CD4-positive, alpha-beta memory T cell (primary cell): ENCODE measurements around the gene TM4SF20. TPM values are rescaled to one million over a fixed set of nuclear protein-coding genes. Genes with fewer than 3 reads are reported as not detected.

Experiments used
- CTCF ChIA-PET: fragments of 350-600 bp; sonication (Branson Sonifier 250); formaldehyde crosslinking; loops from one replicate; lab custom pipeline; 2021; ENCODE audit warnings: inconsistent platforms; ENCODE audit not compliant: partially characterized antibody; lab: Charles Lee
- POLR2A ChIA-PET: fragments of 350-600 bp; sonication (Branson Sonifier 250); formaldehyde crosslinking; loops from one replicate; lab custom pipeline; 2021; ENCODE audit not compliant: partially characterized antibody; lab: Charles Lee
- DNase-seq, 5 donors: peaks; one replicate each; pipeline versions ENCODE4 v3.0.0 to v3.0.0-alpha.2; 2020 to 2022; ENCODE audit warnings: mixed read lengths in 1 of 5
- H3K27ac ChIP-seq: one replicate; pipeline ENCODE4 v1.7.0; 2013; ENCODE audit warnings: low read depth, low read length
- H3K27me3 ChIP-seq: 2 replicates; pipeline ENCODE4 v1.7.0; 2013; ENCODE audit warnings: mild to moderate bottlenecking, low read length, moderate library complexity; ENCODE audit not compliant: insufficient read depth
- H3K36me3 ChIP-seq: 2 replicates; pipeline ENCODE4 v1.7.0; 2013; ENCODE audit warnings: mild to moderate bottlenecking, low read length, moderate library complexity; ENCODE audit not compliant: insufficient read depth
- H3K4me1 ChIP-seq: 2 replicates; pipeline ENCODE4 v1.7.0; 2013; ENCODE audit warnings: mild to moderate bottlenecking, low read length, moderate library complexity; ENCODE audit not compliant: insufficient read depth
- H3K4me3 ChIP-seq, 2 donors: one replicate each; pipeline ENCODE4 v1.7.0; 2013; ENCODE audit warnings: low read length in 2 of 2, mild to moderate bottlenecking in 1 of 2
- H3K9me3 ChIP-seq, 2 donors: one replicate each; pipeline ENCODE4 v1.7.0; 2013; ENCODE audit warnings: low read length in 2 of 2, control low read depth in 1 of 2; ENCODE audit not compliant: control insufficient read depth in 1 of 2
- H3K27ac Mint-ChIP-seq, 7 donors: one replicate each; pipeline ENCODE4 v1.8.0; 2020 to 2021; ENCODE audit warnings: mixed read lengths in 7 of 7, mild to moderate bottlenecking in 6 of 7, inconsistent platforms in 3 of 7, moderate library complexity in 3 of 7
- H3K27me3 Mint-ChIP-seq, 2 donors: one replicate each; pipeline ENCODE4 v1.8.0; 2020 to 2021; ENCODE audit warnings: mixed read lengths in 2 of 2
- H3K36me3 Mint-ChIP-seq, 2 donors: one replicate each; pipeline ENCODE4 v1.8.0; 2020 to 2021; ENCODE audit warnings: mixed read lengths in 2 of 2, inconsistent platforms in 1 of 2, mild to moderate bottlenecking in 1 of 2
- H3K4me1 Mint-ChIP-seq, 4 donors: one replicate each; pipeline ENCODE4 v1.8.0; 2020 to 2021; ENCODE audit warnings: mixed read lengths in 4 of 4, mild to moderate bottlenecking in 1 of 4
- H3K4me3 Mint-ChIP-seq, 8 donors: one replicate each; pipeline ENCODE4 v1.8.0; 2020 to 2021; ENCODE audit warnings: mixed read lengths in 8 of 8, mild to moderate bottlenecking in 7 of 8, moderate library complexity in 6 of 8, inconsistent platforms in 3 of 8
- H3K9me3 Mint-ChIP-seq, 8 donors: one replicate each; pipeline ENCODE4 v1.8.0; 2020 to 2021; ENCODE audit warnings: mixed read lengths in 8 of 8, mild to moderate bottlenecking in 5 of 8, inconsistent platforms in 3 of 8, moderate library complexity in 1 of 8
- intact Hi-C: fragments of 100-400 bp; cut with micrococcal nuclease; formaldehyde crosslinking; loops from one replicate; pipeline ENCODE4 v1.15.1; 2023
- polyA plus RNA-seq, 2 donors: library from polyadenylated mRNA; unstranded; fragments of 300-500 nt; fragmentation: Illumina TruSeq; gene quantifications; one replicate each; pipeline ENCODE4 v1.2.3, GENCODE V29; 2021
- total RNA-seq, 2 experiments: library from RNA; stranded (reverse); gene quantifications; one replicate each; pipeline ENCODE4 v1.2.3, GENCODE V29; 2021

The TM4SF20 gene
- total and polyA plus RNA-seq, 4 experiments from 2014 or later, result not detected

GRCh38 chr2:227414846-227415245, 35.7 kb upstream of the TM4SF20 start:
- no peaks in the 10 kb centered on the region for H3K27me3 Mint-ChIP-seq
- ChIA-PET CTCF (no interaction called here), POLR2A (no interaction called here)
- H3K4me1 Mint-ChIP-seq, result peaks cover 17 to 23% (median 20%) of the 10 kb centered on the region in 4 donors
- Histone ChIP-seq H3K36me3 (no peaks in the 10 kb centered on the region), H3K27ac (no peak overlapping the region), H3K27me3 (no peaks in the 10 kb centered on the region), H3K4me3 (no peak overlapping the region), H3K4me1 (peaks cover 9% of the 10 kb centered on the region), H3K9me3 (no peaks in the 10 kb centered on the region)
- no peaks in the 10 kb centered on the region for H3K9me3 Mint-ChIP-seq
- intact Hi-C loops, result no loop called here
- no peaks in the 10 kb centered on the region for H3K36me3 Mint-ChIP-seq
- H3K27ac Mint-ChIP-seq, result peak overlapping the region in 1 of 7 donors; percentile 19
- peak overlapping the region in 1 of 8 donors; percentile 26 for H3K4me3 Mint-ChIP-seq
- no peak for DNase-seq

GRCh38 chr2:227413371-227413770, 34.3 kb upstream of the TM4SF20 start:
- Histone ChIP-seq H3K4me1 (peaks cover 9% of the 10 kb centered on the region), H3K27me3 (no peaks in the 10 kb centered on the region), H3K9me3 (no peaks in the 10 kb centered on the region), H3K27ac (no peak overlapping the region), H3K4me3 (no peak overlapping the region), H3K36me3 (no peaks in the 10 kb centered on the region)
- DNase-seq, result no peak
- no peaks in the 10 kb centered on the region for H3K27me3 Mint-ChIP-seq
- no peaks in the 10 kb centered on the region for H3K36me3 Mint-ChIP-seq
- ChIA-PET POLR2A (no interaction called here), CTCF (interaction anchor here (1.1 kb wide), 1 partner anchor 62 kb away, joined by 3 read pairs; no protein-coding TSS in a partner anchor)
- peaks cover 17 to 23% (median 20%) of the 10 kb centered on the region in 4 donors for H3K4me1 Mint-ChIP-seq
- peak overlapping the region in 1 of 8 donors; percentile 4 for H3K4me3 Mint-ChIP-seq
- no peaks in the 10 kb centered on the region for H3K9me3 Mint-ChIP-seq
- intact Hi-C loops, result no loop called here
- H3K27ac Mint-ChIP-seq, result no peak overlapping the region

GRCh38 chr2:227412877-227413276, 33.8 kb upstream of the TM4SF20 start:
- no peak overlapping the region for H3K27ac ChIP-seq
- intact Hi-C loops, result no loop called here
- H3K9me3 ChIP-seq, result no peaks in the 10 kb centered on the region
- H3K27me3 Mint-ChIP-seq, result no peaks in the 10 kb centered on the region
- no peak overlapping the region for H3K4me3 ChIP-seq
- H3K36me3 ChIP-seq, result no peaks in the 10 kb centered on the region
- H3K4me3 Mint-ChIP-seq, result no peak overlapping the region
- H3K27ac Mint-ChIP-seq, result peak overlapping the region in 1 of 7 donors; percentile 18
- no peaks in the 10 kb centered on the region for H3K9me3 Mint-ChIP-seq
- H3K4me1 Mint-ChIP-seq, result peaks cover 17 to 23% (median 20%) of the 10 kb centered on the region in 4 donors
- no peaks in the 10 kb centered on the region for H3K27me3 ChIP-seq
- CTCF ChIA-PET, result interaction anchor here (1.1 kb wide), 1 partner anchor 62 kb away, joined by 3 read pairs; no protein-coding TSS in a partner anchor
- H3K4me1 ChIP-seq, result peaks cover 9% of the 10 kb centered on the region
- POLR2A ChIA-PET, result no interaction called here
- no peaks in the 10 kb centered on the region for H3K36me3 Mint-ChIP-seq
- DNase-seq, result no peak

- H3K27me3 Mint-ChIP-seq, result no peaks in the 10 kb centered on the region
- no peak overlapping the region for H3K27ac ChIP-seq
- no peaks in the 10 kb centered on the region for H3K27me3 ChIP-seq
- H3K4me3 ChIP-seq, result no peak overlapping the region
- H3K4me1 ChIP-seq, result peaks cover 9% of the 10 kb centered on the region
- no peak for DNase-seq
- H3K27ac Mint-ChIP-seq, result peak overlapping the region in 3 of 7 donors; percentile 43 to 66 (median 48)
- no peaks in the 10 kb centered on the region for H3K9me3 ChIP-seq
- intact Hi-C loops, result no loop called here
- ChIA-PET CTCF (no interaction called here), POLR2A (no interaction called here)
- H3K36me3 ChIP-seq, result no peaks in the 10 kb centered on the region
- no peaks in the 10 kb centered on the region for H3K36me3 Mint-ChIP-seq
- no peaks in the 10 kb centered on the region for H3K9me3 Mint-ChIP-seq
- peak overlapping the region in 1 of 8 donors; percentile 29 for H3K4me3 Mint-ChIP-seq
- H3K4me1 Mint-ChIP-seq, result peaks cover 17 to 23% (median 20%) of the 10 kb centered on the region in 4 donors
Measured at GRCh38 chr2:227411990-227412350, 32.9 kb upstream of the TM4SF20 start.

- Mint-ChIP-seq H3K27ac (peak overlapping the region in 5 of 7 donors; percentile 24 to 70 (median 48)), H3K27me3 (no peaks in the 10 kb centered on the region), H3K4me3 (peak overlapping the region in 2 of 8 donors; percentile 35 to 44), H3K36me3 (no peaks in the 10 kb centered on the region), H3K4me1 (peaks cover 18 to 23% (median 20%) of the 10 kb centered on the region in 4 donors), H3K9me3 (no peaks in the 10 kb centered on the region)
- Histone ChIP-seq H3K4me3 (no peak overlapping the region), H3K36me3 (no peaks in the 10 kb centered on the region), H3K4me1 (peaks cover 9% of the 10 kb centered on the region), H3K9me3 (no peaks in the 10 kb centered on the region), H3K27ac (no peak overlapping the region), H3K27me3 (no peaks in the 10 kb centered on the region)
- peak in 4 of 5 donors; percentile 2 to 49 (median 20) for DNase-seq
- ChIA-PET CTCF (no interaction called here), POLR2A (no interaction called here)
- intact Hi-C loops, result no loop called here
Measured at GRCh38 chr2:227411320-227411989, 32.3 kb upstream of the TM4SF20 start.

- H3K4me1 ChIP-seq, result peaks cover 15% of the 10 kb centered on the region
- no peak overlapping the region for H3K4me3 ChIP-seq
- H3K27me3 ChIP-seq, result no peaks in the 10 kb centered on the region
- ChIA-PET CTCF (interaction anchor here (1.3 kb wide), 1 partner anchor 10 kb away, joined by 6 read pairs; no protein-coding TSS in a partner anchor), POLR2A (no interaction called here)
- peaks cover 19 to 24% (median 22%) of the 10 kb centered on the region in 4 donors for H3K4me1 Mint-ChIP-seq
- intact Hi-C loops, result no loop called here
- no peak overlapping the region for H3K27ac Mint-ChIP-seq
- no peak overlapping the region for H3K27ac ChIP-seq
- no peaks in the 10 kb centered on the region for H3K9me3 Mint-ChIP-seq
- H3K36me3 Mint-ChIP-seq, result no peaks in the 10 kb centered on the region
- H3K9me3 ChIP-seq, result no peaks in the 10 kb centered on the region
- H3K4me3 Mint-ChIP-seq, result no peak overlapping the region
- no peaks in the 10 kb centered on the region for H3K27me3 Mint-ChIP-seq
- no peaks in the 10 kb centered on the region for H3K36me3 ChIP-seq
- DNase-seq, result no peak
Measured at GRCh38 chr2:227410191-227410590, 31.1 kb upstream of the TM4SF20 start.

GRCh38 chr2:227407591-227408151, 28.6 kb upstream of the TM4SF20 start:
- peaks cover 15% of the 10 kb centered on the region for H3K4me1 ChIP-seq
- H3K36me3 ChIP-seq, result no peaks in the 10 kb centered on the region
- peaks cover 0 to 2% (median 0%) of the 10 kb centered on the region in 8 donors for H3K9me3 Mint-ChIP-seq
- intact Hi-C loops, result loop anchor here (10.0 kb wide), 1 partner anchor 357 kb away; no protein-coding TSS in a partner anchor
- H3K9me3 ChIP-seq, result no peaks in the 10 kb centered on the region
- H3K27me3 ChIP-seq, result no peaks in the 10 kb centered on the region
- H3K4me3 ChIP-seq, result no peak overlapping the region
- H3K4me3 Mint-ChIP-seq, result no peak overlapping the region
- DNase-seq, result no peak
- H3K27ac Mint-ChIP-seq, result peak overlapping the region in 1 of 7 donors; percentile 18
- ChIA-PET CTCF (interaction anchor here (0.8 to 1.7 kb wide), 3 partner anchors 21 to 359 kb away, joined by 3 read pairs; no protein-coding TSS in a partner anchor), POLR2A (no interaction called here)
- H3K27ac ChIP-seq, result no peak overlapping the region
- H3K4me1 Mint-ChIP-seq, result peaks cover 17 to 24% (median 22%) of the 10 kb centered on the region in 4 donors
- H3K27me3 Mint-ChIP-seq, result no peaks in the 10 kb centered on the region
- H3K36me3 Mint-ChIP-seq, result no peaks in the 10 kb centered on the region
